Parathyroid adenoma (tissue), 2 donors: ENCODE data around the gene FSTL5.

Experiments
- H2AFZ ChIP-seq: fragments of 300-600 bp; sonication (generic); one replicate; pipeline ENCODE4 v1.7.0; 2017; ENCODE audit warnings: antibody characterized with exemption, mild to moderate bottlenecking
- H3K27ac ChIP-seq: fragments of 300-600 bp; sonication (generic); one replicate; pipeline ENCODE4 v1.7.0; 2017
- H3K27me3 ChIP-seq: fragments of 300-600 bp; sonication (generic); one replicate; pipeline ENCODE4 v1.7.0; 2017; ENCODE audit warnings: low read length; ENCODE audit not compliant: control insufficient read depth, insufficient read depth
- H3K36me3 ChIP-seq: fragments of 300-600 bp; sonication (generic); one replicate; pipeline ENCODE4 v1.7.0; 2017; ENCODE audit warnings: low read length; ENCODE audit not compliant: control insufficient read depth, insufficient read depth
- H3K4me1 ChIP-seq: fragments of 300-600 bp; sonication (generic); one replicate; pipeline ENCODE4 v1.7.0; 2017; ENCODE audit warnings: control low read depth
- H3K4me2 ChIP-seq: fragments of 300-600 bp; sonication (generic); one replicate; pipeline ENCODE4 v1.7.0; 2017; ENCODE audit warnings: low read length
- H3K4me3 ChIP-seq: fragments of 300-600 bp; sonication (generic); one replicate; pipeline ENCODE4 v1.7.0; 2017; ENCODE audit warnings: low read depth, low read length
- H3K79me2 ChIP-seq: fragments of 300-600 bp; sonication (generic); one replicate; pipeline ENCODE4 v1.7.0; 2017; ENCODE audit warnings: control low read depth
- H3K9ac ChIP-seq: fragments of 300-600 bp; sonication (generic); one replicate; pipeline ENCODE4 v1.7.0; 2017; ENCODE audit warnings: mild to moderate bottlenecking
- H3K9me3 ChIP-seq: fragments of 300-600 bp; sonication (generic); one replicate; pipeline ENCODE4 v1.7.0; 2017; ENCODE audit warnings: low read length; ENCODE audit not compliant: control insufficient read depth
- TF ChIP-seq, protein P1 (sequence below): fragments of 300-600 bp; sonication (generic); IDR thresholded peaks from one replicate; pipeline ENCODE4 v1.7.0; 2017; ENCODE audit warnings: antibody characterized with exemption, mild to moderate bottlenecking
- donor health status: primary hyperparathyroidism.

The FSTL5 gene

GRCh38 chr4:161856711-161857326 lies 307.0 kb downstream of the FSTL5 start:
- no peaks in the 10 kb centered on the region for H3K27me3 ChIP-seq
- no peaks in the 10 kb centered on the region for H3K4me1 ChIP-seq
- no peak overlapping the region for H3K4me2 ChIP-seq
- H3K36me3 ChIP-seq = no peaks in the 10 kb centered on the region
- H3K9ac ChIP-seq = no peak overlapping the region
- no peaks in the 10 kb centered on the region for H3K9me3 ChIP-seq
- no peak overlapping the region for H3K27ac ChIP-seq
- H3K79me2 ChIP-seq = no peaks in the 10 kb centered on the region
- H2AFZ ChIP-seq = no peak overlapping the region
- no peak overlapping the region for H3K4me3 ChIP-seq
- TF ChIP-seq, protein P1, sequence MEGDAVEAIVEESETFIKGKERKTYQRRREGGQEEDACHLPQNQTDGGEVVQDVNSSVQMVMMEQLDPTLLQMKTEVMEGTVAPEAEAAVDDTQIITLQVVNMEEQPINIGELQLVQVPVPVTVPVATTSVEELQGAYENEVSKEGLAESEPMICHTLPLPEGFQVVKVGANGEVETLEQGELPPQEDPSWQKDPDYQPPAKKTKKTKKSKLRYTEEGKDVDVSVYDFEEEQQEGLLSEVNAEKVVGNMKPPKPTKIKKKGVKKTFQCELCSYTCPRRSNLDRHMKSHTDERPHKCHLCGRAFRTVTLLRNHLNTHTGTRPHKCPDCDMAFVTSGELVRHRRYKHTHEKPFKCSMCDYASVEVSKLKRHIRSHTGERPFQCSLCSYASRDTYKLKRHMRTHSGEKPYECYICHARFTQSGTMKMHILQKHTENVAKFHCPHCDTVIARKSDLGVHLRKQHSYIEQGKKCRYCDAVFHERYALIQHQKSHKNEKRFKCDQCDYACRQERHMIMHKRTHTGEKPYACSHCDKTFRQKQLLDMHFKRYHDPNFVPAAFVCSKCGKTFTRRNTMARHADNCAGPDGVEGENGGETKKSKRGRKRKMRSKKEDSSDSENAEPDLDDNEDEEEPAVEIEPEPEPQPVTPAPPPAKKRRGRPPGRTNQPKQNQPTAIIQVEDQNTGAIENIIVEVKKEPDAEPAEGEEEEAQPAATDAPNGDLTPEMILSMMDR = no peak

GRCh38 chr4:161850631-161851030 lies 313.2 kb downstream of the FSTL5 start:
- Histone ChIP-seq H3K9me3 (no peaks in the 10 kb centered on the region), H3K4me2 (no peak overlapping the region), H3K4me1 (no peaks in the 10 kb centered on the region), H3K27me3 (no peaks in the 10 kb centered on the region), H2AFZ (no peak overlapping the region), H3K27ac (no peak overlapping the region), H3K9ac (no peak overlapping the region), H3K4me3 (no peak overlapping the region), H3K79me2 (no peaks in the 10 kb centered on the region), H3K36me3 (no peaks in the 10 kb centered on the region)
- TF ChIP-seq, protein P1 = no peak

DNA sequence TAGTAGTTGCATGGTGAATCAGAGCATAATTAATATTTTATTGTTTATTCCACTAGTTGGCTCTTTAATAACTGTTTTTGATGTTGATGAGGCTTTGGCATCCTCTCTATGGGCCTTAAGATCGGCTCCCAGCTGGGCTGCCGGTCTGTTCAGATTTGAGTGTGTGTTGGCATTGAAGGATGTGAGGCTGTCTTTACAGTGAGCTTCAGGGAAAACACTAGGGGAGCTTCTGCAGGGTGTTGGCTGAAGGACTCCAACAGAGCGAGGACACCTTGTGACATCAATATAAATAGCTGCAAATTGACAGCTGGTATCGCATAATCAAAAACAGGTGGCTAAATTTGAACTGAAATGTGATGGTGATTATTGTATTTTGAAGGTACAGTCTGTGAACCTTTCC lies 322.0 kb downstream of the FSTL5 start:
- Histone ChIP-seq H2AFZ (no peak overlapping the region), H3K4me1 (no peaks in the 10 kb centered on the region), H3K4me3 (no peak overlapping the region), H3K9me3 (no peaks in the 10 kb centered on the region), H3K79me2 (no peaks in the 10 kb centered on the region), H3K4me2 (no peak overlapping the region), H3K36me3 (no peaks in the 10 kb centered on the region), H3K27ac (no peak overlapping the region), H3K27me3 (no peaks in the 10 kb centered on the region), H3K9ac (no peak overlapping the region)
- TF ChIP-seq, protein P1 = no peak

GRCh38 chr4:161829591-161829990 lies 334.2 kb downstream of the FSTL5 start:
- Histone ChIP-seq H2AFZ (no peak overlapping the region), H3K27ac (no peak overlapping the region), H3K27me3 (no peaks in the 10 kb centered on the region), H3K9ac (no peak overlapping the region), H3K4me2 (no peak overlapping the region), H3K9me3 (no peaks in the 10 kb centered on the region), H3K79me2 (no peaks in the 10 kb centered on the region), H3K4me1 (no peaks in the 10 kb centered on the region), H3K4me3 (no peak overlapping the region), H3K36me3 (no peaks in the 10 kb centered on the region)
- TF ChIP-seq, protein P1 = no peak

DNA sequence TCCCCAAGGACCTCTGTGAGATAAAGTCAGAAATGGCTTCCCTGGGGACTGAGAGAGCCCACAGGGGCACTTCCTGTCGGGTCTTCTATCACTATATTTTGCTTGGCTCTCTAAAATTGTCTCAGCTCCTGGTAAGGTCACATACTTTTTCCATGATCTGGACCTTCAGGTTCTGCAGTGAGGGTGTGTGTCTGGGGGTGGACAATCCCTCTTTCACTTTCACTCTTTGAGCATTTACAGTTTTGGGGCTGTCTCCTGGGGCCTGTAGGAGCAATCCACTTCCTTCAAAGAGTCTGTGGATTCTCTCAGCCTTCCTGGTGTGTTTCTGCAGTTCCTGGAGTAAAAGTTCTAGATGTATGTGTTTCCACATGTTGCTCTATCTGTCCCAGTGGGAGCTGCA lies 335.7 kb downstream of the FSTL5 start:
- Histone ChIP-seq H3K4me2 (no peak overlapping the region), H3K27me3 (no peaks in the 10 kb centered on the region), H3K27ac (no peak overlapping the region), H3K36me3 (no peaks in the 10 kb centered on the region), H3K4me3 (no peak overlapping the region), H3K9ac (no peak overlapping the region), H2AFZ (no peak overlapping the region), H3K79me2 (no peaks in the 10 kb centered on the region), H3K4me1 (no peaks in the 10 kb centered on the region), H3K9me3 (no peaks in the 10 kb centered on the region)
- TF ChIP-seq, protein P1 = no peak
